Natural killer cell (primary cell): ENCODE measurements around the gene SYCE3. TPM values are rescaled to one million over a fixed set of nuclear protein-coding genes. Genes with fewer than 3 reads are reported as not detected.
A peak's percentile ranks its signal among the peaks of the same experiment; 100 is the strongest.

Source experiments
- ATAC-seq, 3 donors: fragments of 150-1000 bp in 2 of 3; fragments of 200-7000 bp in 1 of 3; cut with Tn5 transposase; 1 replicate in 1 of 3; 2 replicates in 2 of 3; pipeline ENCODE4 v1.10.0; 2021; ENCODE audit warnings: mild to moderate bottlenecking in 2 of 3, moderate library complexity in 2 of 3
- DNase-seq, 2 donors: peaks; one replicate each; pipeline versions ENCODE4 v3.0.0 to v3.0.0-alpha.2; 2013 to 2021; ENCODE audit warnings: mixed read lengths in 1 of 2
- H3K27ac ChIP-seq: one replicate; pipeline ENCODE4 v1.5.1; 2013; ENCODE audit warnings: mild to moderate bottlenecking, low read length
- H3K27me3 ChIP-seq: one replicate; pipeline ENCODE4 v1.6.1; 2013; ENCODE audit warnings: low read length; ENCODE audit not compliant: control insufficient read depth, insufficient read depth
- H3K36me3 ChIP-seq: one replicate; pipeline ENCODE4 v1.6.1; 2013; ENCODE audit warnings: low read length; ENCODE audit not compliant: control insufficient read depth, insufficient read depth
- H3K4me1 ChIP-seq: one replicate; pipeline ENCODE4 v1.6.1; 2013; ENCODE audit warnings: low read length; ENCODE audit not compliant: control insufficient read depth, insufficient read depth
- H3K4me3 ChIP-seq: one replicate; pipeline ENCODE4 v1.5.1; 2013; ENCODE audit warnings: low read length
- H3K9me3 ChIP-seq: one replicate; pipeline ENCODE4 v1.6.1; 2013; ENCODE audit warnings: low read length; ENCODE audit not compliant: control insufficient read depth, insufficient read depth
- H3K27ac Mint-ChIP-seq, 2 donors: one replicate each; pipeline ENCODE4 v1.8.0; 2022; ENCODE audit warnings: mild to moderate bottlenecking in 2 of 2, mixed read lengths in 2 of 2, moderate library complexity in 1 of 2
- H3K27me3 Mint-ChIP-seq, 2 donors: one replicate each; pipeline ENCODE4 v1.8.0; 2022; ENCODE audit warnings: low read depth in 2 of 2, mixed read lengths in 2 of 2
- H3K36me3 Mint-ChIP-seq: one replicate; pipeline ENCODE4 v1.8.0; 2022; ENCODE audit warnings: mixed read lengths
- H3K4me1 Mint-ChIP-seq, 2 donors: one replicate each; pipeline ENCODE4 v1.8.0; 2022; ENCODE audit warnings: mixed read lengths in 2 of 2
- H3K4me3 Mint-ChIP-seq: one replicate; pipeline ENCODE4 v1.8.0; 2022; ENCODE audit warnings: mild to moderate bottlenecking, moderate library complexity, mixed read lengths
- H3K9me3 Mint-ChIP-seq, 2 donors: one replicate each; pipeline ENCODE4 v1.8.0; 2022; ENCODE audit warnings: mixed read lengths in 2 of 2
- CTCF ChIP-seq: fragments of 200-600 bp; IDR thresholded peaks from one replicate; pipeline ENCODE4 v1.8.0; 2022; ENCODE audit warnings: antibody characterized with exemption
- whole genome bisulfite sequencing: methylation state at CpG from one replicate; pipeline ENCODE4 v1.1.7; 2013; ENCODE audit warnings: missing lambda C conversion rate; ENCODE audit not compliant: insufficient coverage; 5-methylcytosine and 5-hydroxymethylcytosine counted together
- intact Hi-C: fragments of 100-400 bp; cut with micrococcal nuclease; formaldehyde crosslinking; loops from one replicate; pipeline ENCODE4 v1.14.2; 2022
- total RNA-seq, 4 donors: library from RNA; stranded (reverse); fragments of 120-200 nt in 1 of 4; gene quantifications; one replicate each; pipeline versions ENCODE4 v1.2.3 to v1.2.4, GENCODE V29; 2013 to 2022

The SYCE3 gene
- total RNA-seq, 3 donors from 2014 or later (not counting 1 experiment from before 2014, with no cell fraction given): not detected

- no peak for ATAC-seq
- H3K36me3 ChIP-seq: peaks cover 16% of the 10 kb centered on the region
- DNase-seq: no peak
- Mint-ChIP-seq H3K9me3 (no peaks in the 10 kb centered on the region), H3K4me3 (peak overlapping the region; percentile 85), H3K4me1 (peaks cover 20 to 31% of the 10 kb centered on the region in 2 donors), H3K36me3 (no peaks in the 10 kb centered on the region), H3K27ac (peak overlapping the region; percentile 87 to 96), H3K27me3 (no peaks in the 10 kb centered on the region)
- WGBS: 33% methylated on average over 3 of the region's 3 CpGs
- no peak for TF ChIP-seq CTCF
- H3K4me3 ChIP-seq: peak overlapping the region; percentile 85
- no peaks in the 10 kb centered on the region for H3K27me3 ChIP-seq
- intact Hi-C loops: loop anchor here (1.0 to 5.0 kb wide), 5 partner anchors 16 to 112 kb away; partner anchors contain the start of genes CHKB, SCO2 and SYCE3
- peaks cover 26% of the 10 kb centered on the region for H3K4me1 ChIP-seq
- peak overlapping the region; percentile 94 for H3K27ac ChIP-seq
- H3K9me3 ChIP-seq: no peaks in the 10 kb centered on the region
These were observed 53.8 kb downstream of the SYCE3 start for GRCh38 chr22:50508897-50509296.

- Mint-ChIP-seq H3K9me3 (no peaks in the 10 kb centered on the region), H3K36me3 (no peaks in the 10 kb centered on the region), H3K27me3 (no peaks in the 10 kb centered on the region), H3K4me3 (peak within 1 kb of the TSS; percentile 88), H3K4me1 (peaks cover 17 to 31% of the 10 kb centered on the region in 2 donors), H3K27ac (peak within 1 kb of the TSS; percentile 90 to 96)
- Histone ChIP-seq H3K4me1 (peaks cover 26% of the 10 kb centered on the region), H3K9me3 (no peaks in the 10 kb centered on the region), H3K27me3 (no peaks in the 10 kb centered on the region), H3K36me3 (peaks cover 20% of the 10 kb centered on the region), H3K27ac (peak within 1 kb of the TSS; percentile 94), H3K4me3 (peak within 1 kb of the TSS; percentile 85)
- DNase-seq (peak; percentile 97 to 99), ATAC-seq (peak; percentile 79 to 90 (median 80))
- WGBS: under 1% methylated on average over 63 of the region's 76 CpGs
- intact Hi-C loops: loop anchor here (1.0 to 5.0 kb wide), 5 partner anchors 17 to 113 kb away; partner anchors contain the start of genes CHKB, SCO2 and SYCE3
- TF ChIP-seq CTCF: no peak
These were observed 54.5 kb downstream of the SYCE3 start, which contains the start of gene NCAPH2 for GRCh38 chr22:50507991-50508884. Gene NCAPH2, plus strand, starts transcription at chr22:50508224. Its CDS starts 114 bp downstream, at chr22:50508338.

- WGBS: under 1% methylated on average over 38 of the region's 62 CpGs
- intact Hi-C loops: loop anchor here (5.0 kb wide), 3 partner anchors 35 to 75 kb away; partner anchors contain the start of genes CHKB and SYCE3
- H3K27me3 ChIP-seq: no peaks in the 10 kb centered on the region
- H3K4me1 ChIP-seq: peaks cover 26% of the 10 kb centered on the region
- Mint-ChIP-seq H3K4me3 (peak within 1 kb of the TSS; percentile 88), H3K27ac (peak within 1 kb of the TSS; percentile 90 to 96), H3K27me3 (no peaks in the 10 kb centered on the region), H3K9me3 (no peaks in the 10 kb centered on the region), H3K36me3 (no peaks in the 10 kb centered on the region), H3K4me1 (peaks cover 16 to 31% of the 10 kb centered on the region in 2 donors)
- H3K9me3 ChIP-seq: no peaks in the 10 kb centered on the region
- ATAC-seq: peak; percentile 73 to 86 (median 76)
- H3K27ac ChIP-seq: peak within 1 kb of the TSS; percentile 94
- TF ChIP-seq CTCF: no peak
- peaks cover 26% of the 10 kb centered on the region for H3K36me3 ChIP-seq
- peak in 1 of 2 donors; percentile 87 for DNase-seq
- peak within 1 kb of the TSS; percentile 85 for H3K4me3 ChIP-seq
These were observed 55.2 kb downstream of the SYCE3 start, which contains the start of gene LMF2 for GRCh38 chr22:50507421-50507990. Gene LMF2, minus strand, starts transcription at chr22:50507702. Its CDS starts 27 bp downstream, at chr22:50507675.
